ENCODE results near the gene FRAT1. TPM values are rescaled to one million over a fixed set of nuclear protein-coding genes. Genes with fewer than 3 reads are reported as not detected.

Gene FRAT1
- total RNA-seq, 1 donor from 2014 or later = 1.4 TPM

DNA sequence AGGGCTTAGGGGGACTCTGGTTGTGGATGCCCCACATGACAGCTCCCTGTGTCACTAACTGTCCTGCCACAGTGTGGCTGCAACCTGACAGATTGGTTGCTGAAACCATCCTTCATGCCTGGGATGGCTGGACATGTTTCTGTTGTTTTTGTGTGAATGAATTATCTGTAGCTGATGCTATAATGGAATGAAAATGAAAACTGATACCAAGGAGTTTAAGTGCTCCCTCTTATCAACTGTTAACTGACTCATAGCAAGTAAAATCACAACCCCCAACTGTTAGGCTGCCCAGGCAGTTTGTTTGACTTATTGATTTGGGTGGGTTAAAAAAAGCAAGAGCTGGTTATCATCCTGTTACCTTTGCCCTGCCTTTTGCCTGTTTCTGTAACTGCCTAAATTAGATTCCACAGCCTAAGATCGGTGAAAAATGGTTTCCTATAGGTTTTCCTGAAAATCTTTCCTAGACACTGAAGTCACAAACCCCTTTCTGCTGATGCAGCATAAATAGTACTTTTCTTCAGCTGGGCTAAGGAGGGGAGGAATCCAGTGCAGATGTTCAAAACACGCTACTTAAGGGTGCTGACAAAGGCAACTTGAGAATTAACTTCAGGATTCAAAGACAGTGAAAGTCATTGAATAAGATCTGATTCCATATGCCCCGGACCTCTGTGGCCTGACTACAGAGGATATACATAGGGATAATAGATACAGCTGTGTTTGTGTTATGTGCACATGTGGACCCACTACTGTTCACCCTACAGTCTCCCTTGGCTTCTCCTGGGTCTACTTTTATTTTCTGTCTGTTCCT is 9.8 kb downstream of the FRAT1 start:
- no peak overlapping the region for H2AFZ ChIP-seq (ENCODE audit: low read depth, low read length)
- no peak overlapping the region for H3K4me3 ChIP-seq (ENCODE audit: insufficient read depth, low read depth, low read length)
- no peak overlapping the region for H3K4me2 ChIP-seq (ENCODE audit: low read length)
- no peak overlapping the region for H3K4me3 Mint-ChIP-seq (ENCODE audit: unreplicated experiment)
- no peak overlapping the region for H3K9ac ChIP-seq (ENCODE audit: low read length)
- peaks cover 7% of the 10 kb centered on the region for H4K20me1 ChIP-seq (ENCODE audit: insufficient read depth, low read length)
- peaks cover 2% of the 10 kb centered on the region for H3K27me3 ChIP-seq (ENCODE audit: insufficient read depth, low read length)
- no peak for DNase-seq (ENCODE audit: low read depth)
- peaks cover 7% of the 10 kb centered on the region for H3K79me2 ChIP-seq (ENCODE audit: insufficient read depth, low read length)
- H3K4me1 Mint-ChIP-seq (ENCODE audit: low read depth, unreplicated experiment) = peaks cover 20% of the 10 kb centered on the region
- H3K27me3 Mint-ChIP-seq (ENCODE audit: low read depth, unreplicated experiment) = no peaks in the 10 kb centered on the region
- peaks cover 2% of the 10 kb centered on the region for H3K9me3 Mint-ChIP-seq (ENCODE audit: unreplicated experiment)
- no peaks in the 10 kb centered on the region for H3K9me3 ChIP-seq (ENCODE audit: insufficient read depth, low read depth, low read length)
- H3K27ac ChIP-seq (ENCODE audit: low read depth, low read length) = no peak overlapping the region
- H3K36me3 ChIP-seq (ENCODE audit: insufficient read depth, low read length) = no peaks in the 10 kb centered on the region
- H3K36me3 Mint-ChIP-seq (ENCODE audit: low read depth, unreplicated experiment) = peaks cover 9% of the 10 kb centered on the region
- TF ChIP-seq, protein P1, sequence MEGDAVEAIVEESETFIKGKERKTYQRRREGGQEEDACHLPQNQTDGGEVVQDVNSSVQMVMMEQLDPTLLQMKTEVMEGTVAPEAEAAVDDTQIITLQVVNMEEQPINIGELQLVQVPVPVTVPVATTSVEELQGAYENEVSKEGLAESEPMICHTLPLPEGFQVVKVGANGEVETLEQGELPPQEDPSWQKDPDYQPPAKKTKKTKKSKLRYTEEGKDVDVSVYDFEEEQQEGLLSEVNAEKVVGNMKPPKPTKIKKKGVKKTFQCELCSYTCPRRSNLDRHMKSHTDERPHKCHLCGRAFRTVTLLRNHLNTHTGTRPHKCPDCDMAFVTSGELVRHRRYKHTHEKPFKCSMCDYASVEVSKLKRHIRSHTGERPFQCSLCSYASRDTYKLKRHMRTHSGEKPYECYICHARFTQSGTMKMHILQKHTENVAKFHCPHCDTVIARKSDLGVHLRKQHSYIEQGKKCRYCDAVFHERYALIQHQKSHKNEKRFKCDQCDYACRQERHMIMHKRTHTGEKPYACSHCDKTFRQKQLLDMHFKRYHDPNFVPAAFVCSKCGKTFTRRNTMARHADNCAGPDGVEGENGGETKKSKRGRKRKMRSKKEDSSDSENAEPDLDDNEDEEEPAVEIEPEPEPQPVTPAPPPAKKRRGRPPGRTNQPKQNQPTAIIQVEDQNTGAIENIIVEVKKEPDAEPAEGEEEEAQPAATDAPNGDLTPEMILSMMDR (IDR thresholded peaks at IDR 0.05; ENCODE audit: insufficient read depth, low read depth, low read length) = no peak
- TF ChIP-seq EZH2 (IDR thresholded peaks at IDR 0.05; ENCODE audit: insufficient read depth, low read length) = no peak
- no peak overlapping the region for H3K27ac Mint-ChIP-seq (ENCODE audit: unreplicated experiment)
- no peak for FAIRE-seq
- peaks cover 11% of the 10 kb centered on the region for H3K4me1 ChIP-seq (ENCODE audit: insufficient read depth, low read length)

DNA sequence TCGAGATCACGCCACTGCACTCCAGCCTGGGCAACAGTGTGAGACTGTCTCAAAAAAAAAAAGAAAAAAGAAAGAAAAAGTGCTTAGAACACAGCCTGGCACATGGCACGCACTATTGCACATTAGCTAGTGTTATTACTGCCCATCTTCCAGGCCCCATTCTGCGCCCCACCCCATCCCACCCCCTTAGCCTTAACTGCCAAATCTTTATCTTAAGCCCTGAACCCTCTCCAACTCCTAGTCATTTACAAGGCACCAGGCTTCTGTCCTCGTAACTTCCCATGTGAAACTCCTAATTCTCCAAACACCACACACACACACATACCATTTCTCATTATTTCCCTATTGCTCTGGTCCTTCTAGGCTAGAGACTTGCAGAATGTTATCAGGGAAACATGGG is 10.7 kb downstream of the FRAT1 start:
- Mint-ChIP-seq H3K4me3 (ENCODE audit: unreplicated experiment) (no peak overlapping the region), H3K36me3 (ENCODE audit: low read depth, unreplicated experiment) (peaks cover 9% of the 10 kb centered on the region), H3K9me3 (ENCODE audit: unreplicated experiment) (peaks cover 2% of the 10 kb centered on the region), H3K4me1 (ENCODE audit: low read depth, unreplicated experiment) (peaks cover 20% of the 10 kb centered on the region), H3K27ac (ENCODE audit: unreplicated experiment) (no peak overlapping the region), H3K27me3 (ENCODE audit: low read depth, unreplicated experiment) (no peaks in the 10 kb centered on the region)
- no peak for TF ChIP-seq EZH2 (IDR thresholded peaks at IDR 0.05; ENCODE audit: insufficient read depth, low read length)
- TF ChIP-seq, protein P1 (IDR thresholded peaks at IDR 0.05; ENCODE audit: insufficient read depth, low read depth, low read length) = no peak
- no peaks in the 10 kb centered on the region for H3K36me3 ChIP-seq (ENCODE audit: insufficient read depth, low read length)
- FAIRE-seq = no peak
- H2AFZ ChIP-seq (ENCODE audit: low read depth, low read length) = no peak overlapping the region
- H3K79me2 ChIP-seq (ENCODE audit: insufficient read depth, low read length) = peaks cover 7% of the 10 kb centered on the region
- no peak overlapping the region for H3K4me2 ChIP-seq (ENCODE audit: low read length)
- peaks cover 7% of the 10 kb centered on the region for H4K20me1 ChIP-seq (ENCODE audit: insufficient read depth, low read length)
- DNase-seq (ENCODE audit: low read depth) = no peak
- no peaks in the 10 kb centered on the region for H3K9me3 ChIP-seq (ENCODE audit: insufficient read depth, low read depth, low read length)
- no peak overlapping the region for H3K9ac ChIP-seq (ENCODE audit: low read length)
- peaks cover 2% of the 10 kb centered on the region for H3K27me3 ChIP-seq (ENCODE audit: insufficient read depth, low read length)
- H3K4me3 ChIP-seq (ENCODE audit: insufficient read depth, low read depth, low read length) = no peak overlapping the region
- no peak overlapping the region for H3K27ac ChIP-seq (ENCODE audit: low read depth, low read length)
- peaks cover 11% of the 10 kb centered on the region for H3K4me1 ChIP-seq (ENCODE audit: insufficient read depth, low read length)

DNA sequence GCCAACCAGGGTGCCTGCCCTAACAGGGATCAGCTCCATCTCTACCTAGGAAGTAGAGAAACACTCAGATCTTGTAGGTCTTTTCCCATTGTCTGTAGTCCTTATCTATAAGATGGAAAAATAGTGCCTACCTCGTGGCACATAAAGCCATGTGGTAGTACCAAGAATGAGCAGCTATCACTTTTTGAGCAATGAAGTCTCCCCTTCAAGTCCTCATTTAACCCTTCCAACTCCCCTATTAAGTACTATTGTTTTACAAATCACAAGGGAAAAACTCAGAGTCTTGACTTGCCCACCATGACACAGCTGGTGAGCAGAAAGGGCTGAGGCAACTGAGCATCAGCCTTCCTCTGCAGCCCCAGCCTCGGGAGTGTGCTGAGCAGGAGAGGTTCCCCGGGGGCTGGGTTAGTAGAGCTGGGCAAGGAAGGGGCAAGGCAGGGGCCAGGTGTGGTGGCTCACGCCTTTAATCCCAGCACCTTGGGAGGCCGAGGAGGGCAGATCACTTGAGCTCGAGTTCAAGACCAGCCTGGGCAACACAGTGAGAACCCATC is 12.2 kb downstream of the FRAT1 start:
- no peak overlapping the region for H2AFZ ChIP-seq (ENCODE audit: low read depth, low read length)
- TF ChIP-seq EZH2 (IDR thresholded peaks at IDR 0.05; ENCODE audit: insufficient read depth, low read length) = no peak
- TF ChIP-seq, protein P1 (IDR thresholded peaks at IDR 0.05; ENCODE audit: insufficient read depth, low read depth, low read length) = no peak
- Mint-ChIP-seq H3K4me1 (ENCODE audit: low read depth, unreplicated experiment) (peaks cover 20% of the 10 kb centered on the region), H3K27me3 (ENCODE audit: low read depth, unreplicated experiment) (no peaks in the 10 kb centered on the region), H3K27ac (ENCODE audit: unreplicated experiment) (no peak overlapping the region), H3K36me3 (ENCODE audit: low read depth, unreplicated experiment) (peaks cover 9% of the 10 kb centered on the region), H3K4me3 (ENCODE audit: unreplicated experiment) (peak overlapping the region; percentile 92), H3K9me3 (ENCODE audit: unreplicated experiment) (peaks cover 2% of the 10 kb centered on the region)
- peaks cover 11% of the 10 kb centered on the region for H3K4me1 ChIP-seq (ENCODE audit: insufficient read depth, low read length)
- H3K9me3 ChIP-seq (ENCODE audit: insufficient read depth, low read depth, low read length) = no peaks in the 10 kb centered on the region
- no peak for DNase-seq (ENCODE audit: low read depth)
- FAIRE-seq = no peak
- no peak overlapping the region for H3K9ac ChIP-seq (ENCODE audit: low read length)
- H3K79me2 ChIP-seq (ENCODE audit: insufficient read depth, low read length) = peaks cover 7% of the 10 kb centered on the region
- peaks cover 7% of the 10 kb centered on the region for H4K20me1 ChIP-seq (ENCODE audit: insufficient read depth, low read length)
- H3K4me2 ChIP-seq (ENCODE audit: low read length) = no peak overlapping the region
- H3K27ac ChIP-seq (ENCODE audit: low read depth, low read length) = no peak overlapping the region
- no peaks in the 10 kb centered on the region for H3K36me3 ChIP-seq (ENCODE audit: insufficient read depth, low read length)
- peaks cover 6% of the 10 kb centered on the region for H3K27me3 ChIP-seq (ENCODE audit: insufficient read depth, low read length)
- no peak overlapping the region for H3K4me3 ChIP-seq (ENCODE audit: insufficient read depth, low read depth, low read length)
